ENCODE results near the gene PIPOX. TPM values are rescaled to one million over a fixed set of nuclear protein-coding genes. Genes with fewer than 3 reads are reported as not detected.
A peak's percentile ranks its signal among the peaks of the same experiment; 100 is the strongest.

The PIPOX gene
- total RNA-seq, 1 donor from 2014 or later: 0.26 TPM

DNA sequence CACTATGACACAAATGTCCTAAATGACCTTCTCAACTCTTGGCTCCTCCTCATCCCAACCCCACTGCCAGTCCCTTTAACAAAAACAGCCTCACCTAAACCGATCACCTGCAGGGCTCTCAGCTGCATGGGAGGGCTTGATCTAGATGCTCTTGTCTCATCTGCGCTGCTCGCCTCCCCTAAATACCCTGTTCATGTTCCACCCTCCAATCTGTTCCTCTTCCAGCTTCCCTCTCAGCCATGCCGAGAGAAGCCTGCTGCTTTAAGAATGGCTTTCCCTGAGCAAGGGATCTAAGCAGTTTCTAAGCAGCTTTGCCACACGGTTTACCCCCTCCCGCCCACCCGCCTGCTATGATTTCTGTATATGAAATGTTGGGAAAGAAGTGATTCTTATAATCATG, 23.7 kb downstream of the PIPOX start:
- FAIRE-seq (no peak), DNase-seq (ENCODE audit: low read depth) (no peak)
- H3K27me3 ChIP-seq (ENCODE audit: control insufficient read depth, insufficient read depth, low read length): peaks cover 3% of the 10 kb centered on the region
- TF ChIP-seq, protein P1, sequence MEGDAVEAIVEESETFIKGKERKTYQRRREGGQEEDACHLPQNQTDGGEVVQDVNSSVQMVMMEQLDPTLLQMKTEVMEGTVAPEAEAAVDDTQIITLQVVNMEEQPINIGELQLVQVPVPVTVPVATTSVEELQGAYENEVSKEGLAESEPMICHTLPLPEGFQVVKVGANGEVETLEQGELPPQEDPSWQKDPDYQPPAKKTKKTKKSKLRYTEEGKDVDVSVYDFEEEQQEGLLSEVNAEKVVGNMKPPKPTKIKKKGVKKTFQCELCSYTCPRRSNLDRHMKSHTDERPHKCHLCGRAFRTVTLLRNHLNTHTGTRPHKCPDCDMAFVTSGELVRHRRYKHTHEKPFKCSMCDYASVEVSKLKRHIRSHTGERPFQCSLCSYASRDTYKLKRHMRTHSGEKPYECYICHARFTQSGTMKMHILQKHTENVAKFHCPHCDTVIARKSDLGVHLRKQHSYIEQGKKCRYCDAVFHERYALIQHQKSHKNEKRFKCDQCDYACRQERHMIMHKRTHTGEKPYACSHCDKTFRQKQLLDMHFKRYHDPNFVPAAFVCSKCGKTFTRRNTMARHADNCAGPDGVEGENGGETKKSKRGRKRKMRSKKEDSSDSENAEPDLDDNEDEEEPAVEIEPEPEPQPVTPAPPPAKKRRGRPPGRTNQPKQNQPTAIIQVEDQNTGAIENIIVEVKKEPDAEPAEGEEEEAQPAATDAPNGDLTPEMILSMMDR (IDR thresholded peaks at IDR 0.05; ENCODE audit: insufficient read depth, low read length, severe bottlenecking): no peak
- no peak overlapping the region for H3K4me3 ChIP-seq (ENCODE audit: low read depth, low read length)
- no peaks in the 10 kb centered on the region for H3K36me3 ChIP-seq (ENCODE audit: control insufficient read depth, insufficient read depth, low read length)

DNA sequence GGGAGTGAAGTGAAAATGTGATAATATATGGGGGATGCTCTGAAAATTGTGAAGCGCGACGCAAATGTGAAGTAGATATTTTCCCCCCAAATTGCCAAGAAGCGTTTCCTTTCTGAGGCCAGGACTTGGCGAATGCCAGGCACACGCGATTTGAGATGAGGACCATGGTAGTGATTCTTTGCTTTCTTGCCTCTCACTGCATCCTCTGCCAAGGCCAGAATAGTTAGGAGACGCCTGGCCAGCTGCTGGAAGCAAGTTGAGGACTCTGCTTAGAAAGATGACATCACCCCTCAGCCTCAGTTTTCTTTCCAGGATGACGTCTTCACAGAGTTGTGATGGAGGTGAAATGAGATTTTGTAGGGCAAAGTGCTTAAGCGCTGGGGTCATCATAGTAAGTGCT, 25.9 kb downstream of the PIPOX start:
- no peak overlapping the region for H3K4me3 ChIP-seq (ENCODE audit: low read depth, low read length)
- FAIRE-seq (no peak), DNase-seq (ENCODE audit: low read depth) (no peak)
- TF ChIP-seq, protein P1 (IDR thresholded peaks at IDR 0.05; ENCODE audit: insufficient read depth, low read length, severe bottlenecking): no peak
- H3K27me3 ChIP-seq (ENCODE audit: control insufficient read depth, insufficient read depth, low read length): peaks cover 3% of the 10 kb centered on the region
- H3K36me3 ChIP-seq (ENCODE audit: control insufficient read depth, insufficient read depth, low read length): no peaks in the 10 kb centered on the region

DNA sequence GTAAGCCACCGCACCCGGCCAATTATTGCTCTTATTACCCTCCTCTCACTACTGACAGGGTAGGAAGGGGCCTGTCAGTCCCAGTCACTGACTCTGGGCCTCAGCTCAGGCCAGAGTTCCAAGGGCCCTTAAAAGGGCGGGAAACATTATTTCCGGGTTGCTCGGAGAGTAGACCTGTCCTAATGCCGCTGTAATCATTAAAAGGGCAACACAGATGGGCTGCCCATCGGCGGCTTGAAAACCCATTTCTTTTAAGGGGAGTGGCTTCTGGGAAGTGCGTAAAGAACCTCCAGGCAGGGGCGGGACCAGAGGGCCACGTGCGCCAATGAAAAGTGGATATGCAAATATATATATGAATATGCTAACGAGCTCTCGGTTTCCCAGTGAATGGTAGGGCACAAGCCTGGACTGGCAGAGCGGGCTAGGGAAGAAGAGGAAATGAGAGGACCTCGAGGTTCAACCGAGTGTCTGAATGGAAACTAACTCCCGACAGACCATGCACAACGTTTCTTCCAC, 26.6 kb downstream of the PIPOX start:
- Histone ChIP-seq H3K27me3 (ENCODE audit: control insufficient read depth, insufficient read depth, low read length) (peaks cover 3% of the 10 kb centered on the region), H3K4me3 (ENCODE audit: low read depth, low read length) (no peak overlapping the region), H3K36me3 (ENCODE audit: control insufficient read depth, insufficient read depth, low read length) (no peaks in the 10 kb centered on the region)
- TF ChIP-seq, protein P1 (IDR thresholded peaks at IDR 0.05; ENCODE audit: insufficient read depth, low read length, severe bottlenecking): no peak
- FAIRE-seq (no peak), DNase-seq (ENCODE audit: low read depth) (peak; percentile 64)

DNA sequence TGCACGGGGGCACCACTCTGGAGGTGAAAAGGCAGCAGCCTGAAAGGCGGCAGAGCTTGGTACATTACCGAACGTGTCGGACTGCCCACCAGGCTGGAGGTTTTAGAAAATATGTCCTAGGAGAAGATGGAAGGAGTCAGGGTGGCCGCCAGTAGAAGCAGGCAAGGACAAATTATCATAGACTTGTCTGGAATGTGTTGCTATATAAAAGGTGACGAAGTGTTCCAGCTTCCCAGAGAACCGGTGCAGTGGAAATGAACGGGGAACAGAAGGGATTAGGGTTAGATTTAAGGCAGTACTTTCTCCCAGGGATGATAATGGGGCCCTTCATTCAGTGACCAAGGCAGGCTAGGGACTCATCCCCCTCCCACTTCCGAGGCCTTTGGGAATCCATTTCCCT, 27.4 kb downstream of the PIPOX start:
- no peak for DNase-seq (ENCODE audit: low read depth)
- TF ChIP-seq, protein P1 (IDR thresholded peaks at IDR 0.05; ENCODE audit: insufficient read depth, low read length, severe bottlenecking): no peak
- no peak for FAIRE-seq
- H3K4me3 ChIP-seq (ENCODE audit: low read depth, low read length): no peak overlapping the region
- no peaks in the 10 kb centered on the region for H3K36me3 ChIP-seq (ENCODE audit: control insufficient read depth, insufficient read depth, low read length)
- peaks cover under 1% of the 10 kb centered on the region for H3K27me3 ChIP-seq (ENCODE audit: control insufficient read depth, insufficient read depth, low read length)

DNA sequence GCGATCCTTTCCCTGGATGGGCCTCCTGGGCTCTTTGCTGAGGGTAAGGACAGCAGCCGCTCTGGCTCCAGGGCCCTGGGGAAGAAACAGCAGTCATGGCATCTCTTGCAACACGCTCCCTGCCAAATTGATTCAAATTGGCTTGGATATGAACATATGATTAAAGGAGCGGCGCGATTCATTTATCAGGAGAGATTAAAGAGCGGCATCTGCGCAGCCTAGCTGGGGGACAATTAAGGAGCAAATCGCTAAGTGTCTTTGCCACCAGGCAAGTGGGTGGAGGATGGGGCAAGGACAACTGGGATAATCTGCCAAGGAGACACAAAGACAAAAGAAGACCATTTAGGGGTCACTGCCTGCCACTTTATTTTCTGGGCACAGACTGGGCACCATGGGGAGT, 27.8 kb downstream of the PIPOX start:
- DNase-seq (ENCODE audit: low read depth) (no peak), FAIRE-seq (no peak)
- no peaks in the 10 kb centered on the region for H3K27me3 ChIP-seq (ENCODE audit: control insufficient read depth, insufficient read depth, low read length)
- H3K36me3 ChIP-seq (ENCODE audit: control insufficient read depth, insufficient read depth, low read length): no peaks in the 10 kb centered on the region
- no peak overlapping the region for H3K4me3 ChIP-seq (ENCODE audit: low read depth, low read length)
- TF ChIP-seq, protein P1 (IDR thresholded peaks at IDR 0.05; ENCODE audit: insufficient read depth, low read length, severe bottlenecking): no peak

DNA sequence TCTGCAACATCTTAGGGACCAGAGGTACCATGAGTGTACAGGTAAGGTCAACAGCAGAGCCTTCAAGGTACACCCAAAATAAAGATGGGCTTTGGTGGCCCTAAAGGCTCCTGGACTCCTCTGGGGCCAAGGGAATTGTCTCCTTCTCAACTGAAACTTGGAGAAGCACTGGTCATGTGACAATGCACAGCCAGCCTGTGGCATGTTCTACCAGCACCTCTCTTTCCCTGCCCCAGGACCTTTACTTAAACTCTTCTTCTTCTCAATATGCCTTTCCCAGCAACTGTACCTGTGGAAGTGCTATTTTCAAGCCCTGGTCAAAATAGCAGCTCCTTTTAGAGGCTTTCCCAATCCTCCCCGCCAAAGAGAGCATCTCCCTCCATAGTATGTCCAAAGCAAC, 28.4 kb downstream of the PIPOX start:
- FAIRE-seq: no peak
- Histone ChIP-seq H3K4me3 (ENCODE audit: low read depth, low read length) (no peak overlapping the region), H3K27me3 (ENCODE audit: control insufficient read depth, insufficient read depth, low read length) (no peaks in the 10 kb centered on the region), H3K36me3 (ENCODE audit: control insufficient read depth, insufficient read depth, low read length) (no peaks in the 10 kb centered on the region)
- TF ChIP-seq, protein P1 (IDR thresholded peaks at IDR 0.05; ENCODE audit: insufficient read depth, low read length, severe bottlenecking): no peak
- no peak for DNase-seq (ENCODE audit: low read depth)
